ENCODE results near the gene KLHL18. TPM values are rescaled to one million over a fixed set of nuclear protein-coding genes. Genes with fewer than 3 reads are reported as not detected.
A peak's percentile ranks its signal among the peaks of the same experiment; 100 is the strongest.

KLHL18 gene
- total RNA-seq, 1 donor from 2014 or later, result 30.2 TPM

DNA sequence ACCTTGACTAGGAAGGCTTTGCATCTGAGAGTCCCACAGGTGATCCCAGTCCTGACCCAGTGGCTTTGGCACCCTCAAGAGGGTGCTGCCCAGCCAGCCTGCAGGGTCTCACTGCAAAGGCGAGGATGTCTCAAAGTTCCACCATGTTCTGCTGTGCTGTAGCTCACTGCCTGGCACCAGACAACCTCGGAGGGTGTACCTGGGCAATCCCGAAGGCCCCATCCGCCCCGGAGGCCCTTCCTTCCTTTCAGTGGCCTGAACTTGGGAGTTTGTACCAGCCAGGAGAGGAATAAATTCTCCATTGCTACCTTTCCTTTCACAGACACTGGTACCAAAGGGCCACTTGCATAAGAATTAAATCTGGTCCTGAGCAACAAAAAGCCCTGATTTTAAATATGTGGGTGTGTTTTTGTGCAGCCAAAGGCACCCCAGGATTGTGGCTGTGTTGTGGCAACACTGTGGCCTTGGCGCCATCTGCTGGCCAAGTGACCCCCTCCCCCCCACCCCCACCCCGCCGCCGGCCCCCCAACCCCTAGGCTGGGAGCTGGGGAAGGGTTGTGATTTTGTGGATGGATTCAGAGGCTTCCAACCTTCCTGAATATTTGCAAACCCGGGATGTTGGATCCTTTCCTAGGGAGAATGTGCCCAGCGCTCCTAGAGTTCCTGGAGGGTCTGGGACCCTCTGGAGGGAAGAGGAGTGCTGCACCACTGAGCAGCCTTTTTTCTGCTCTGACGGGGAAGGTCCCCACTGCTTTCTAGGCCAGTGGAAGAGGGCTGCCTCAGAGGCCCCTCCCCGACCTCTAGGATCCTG, 88.3 kb downstream of the KLHL18 start:
- intact Hi-C loops (cut with DNase I), result no loop called here
- Histone ChIP-seq H3K9me3 (no peaks in the 10 kb centered on the region), H3K4me1 (no peaks in the 10 kb centered on the region), H3K4me3 (no peak overlapping the region), H3K36me3 (no peaks in the 10 kb centered on the region), H3K27ac (no peak overlapping the region), H3K27me3 (ENCODE audit: low read depth) (no peaks in the 10 kb centered on the region)
- DNase-seq (no peak), ATAC-seq (peak; percentile 32 to 54)
- TF ChIP-seq, protein P1, sequence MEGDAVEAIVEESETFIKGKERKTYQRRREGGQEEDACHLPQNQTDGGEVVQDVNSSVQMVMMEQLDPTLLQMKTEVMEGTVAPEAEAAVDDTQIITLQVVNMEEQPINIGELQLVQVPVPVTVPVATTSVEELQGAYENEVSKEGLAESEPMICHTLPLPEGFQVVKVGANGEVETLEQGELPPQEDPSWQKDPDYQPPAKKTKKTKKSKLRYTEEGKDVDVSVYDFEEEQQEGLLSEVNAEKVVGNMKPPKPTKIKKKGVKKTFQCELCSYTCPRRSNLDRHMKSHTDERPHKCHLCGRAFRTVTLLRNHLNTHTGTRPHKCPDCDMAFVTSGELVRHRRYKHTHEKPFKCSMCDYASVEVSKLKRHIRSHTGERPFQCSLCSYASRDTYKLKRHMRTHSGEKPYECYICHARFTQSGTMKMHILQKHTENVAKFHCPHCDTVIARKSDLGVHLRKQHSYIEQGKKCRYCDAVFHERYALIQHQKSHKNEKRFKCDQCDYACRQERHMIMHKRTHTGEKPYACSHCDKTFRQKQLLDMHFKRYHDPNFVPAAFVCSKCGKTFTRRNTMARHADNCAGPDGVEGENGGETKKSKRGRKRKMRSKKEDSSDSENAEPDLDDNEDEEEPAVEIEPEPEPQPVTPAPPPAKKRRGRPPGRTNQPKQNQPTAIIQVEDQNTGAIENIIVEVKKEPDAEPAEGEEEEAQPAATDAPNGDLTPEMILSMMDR (IDR thresholded peaks at IDR 0.05), result peak; percentile 62

DNA sequence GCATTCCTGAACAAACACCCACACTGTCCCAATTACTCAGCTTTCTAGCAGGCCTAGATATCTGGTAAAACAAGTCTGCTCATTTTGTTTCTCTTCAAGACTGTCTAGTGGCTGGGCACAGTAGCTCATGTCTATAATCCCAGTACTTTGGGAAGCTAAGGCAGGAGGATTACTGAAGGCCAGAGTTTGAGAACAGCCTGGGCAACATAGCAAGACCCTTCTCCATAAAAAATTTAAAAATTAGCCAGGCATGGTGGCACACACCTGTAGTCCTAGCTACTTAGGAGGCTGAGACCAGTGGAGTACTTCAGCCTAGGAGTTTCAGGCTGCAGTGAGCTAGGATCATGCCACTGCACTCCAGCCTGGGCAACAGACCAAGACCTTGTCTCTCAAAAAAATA, 91.8 kb downstream of the KLHL18 start:
- peaks cover 14% of the 10 kb centered on the region for H3K4me1 ChIP-seq
- H3K27me3 ChIP-seq (ENCODE audit: low read depth), result no peaks in the 10 kb centered on the region
- ATAC-seq, result no peak
- H3K36me3 ChIP-seq, result no peaks in the 10 kb centered on the region
- DNase-seq, result no peak
- H3K4me3 ChIP-seq, result no peak overlapping the region
- no peak overlapping the region for H3K27ac ChIP-seq
- no peaks in the 10 kb centered on the region for H3K9me3 ChIP-seq
- TF ChIP-seq, protein P1 (IDR thresholded peaks at IDR 0.05), result no peak
- intact Hi-C loops (cut with DNase I), result no loop called here

DNA sequence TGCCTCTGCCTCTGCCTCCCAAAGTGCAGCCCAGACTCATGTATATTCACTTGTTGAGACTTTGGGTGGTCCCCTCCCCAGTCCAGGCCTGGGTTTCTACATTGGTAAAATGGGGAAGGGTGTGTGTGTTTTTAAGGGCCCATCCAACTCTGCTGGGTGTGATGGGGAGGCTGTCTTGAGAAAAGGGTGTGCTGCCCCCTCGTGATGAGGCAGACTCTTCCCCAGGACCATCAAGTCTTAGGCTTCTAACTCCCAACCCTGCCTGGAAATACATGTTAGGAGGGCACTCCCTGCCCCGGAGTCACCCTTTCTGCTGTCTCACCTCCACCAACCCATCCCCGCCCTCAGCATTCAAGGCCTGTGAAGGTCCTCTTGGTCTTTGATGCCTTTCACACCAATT, 93.6 kb downstream of the KLHL18 start:
- H3K36me3 ChIP-seq, result no peaks in the 10 kb centered on the region
- H3K4me3 ChIP-seq, result no peak overlapping the region
- DNase-seq (no peak), ATAC-seq (no peak)
- intact Hi-C loops (cut with DNase I), result no loop called here
- H3K4me1 ChIP-seq, result peaks cover 20% of the 10 kb centered on the region
- no peak overlapping the region for H3K27ac ChIP-seq
- TF ChIP-seq, protein P1 (IDR thresholded peaks at IDR 0.05), result no peak
- H3K9me3 ChIP-seq, result no peaks in the 10 kb centered on the region
- H3K27me3 ChIP-seq (ENCODE audit: low read depth), result no peaks in the 10 kb centered on the region

DNA sequence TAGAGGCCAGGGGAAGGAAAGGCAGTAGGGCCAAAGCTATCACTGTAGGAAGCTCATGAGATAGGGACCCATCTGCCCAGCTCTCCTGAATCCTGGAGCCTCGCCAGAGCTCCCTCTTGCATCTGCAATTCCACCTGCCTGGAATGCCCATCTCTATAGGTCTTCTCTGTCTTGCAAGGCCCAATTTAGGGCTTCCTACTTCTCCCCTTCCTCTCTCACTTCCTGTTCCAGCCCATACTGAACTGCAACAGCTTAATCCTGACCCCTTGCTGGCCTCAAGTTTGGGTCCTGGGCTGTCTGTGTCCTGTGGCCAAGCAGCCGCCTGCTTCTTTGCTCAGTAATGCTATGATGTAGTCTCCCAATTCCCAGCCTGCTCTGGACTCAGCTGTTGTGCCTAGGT, 94.4 kb downstream of the KLHL18 start:
- no peaks in the 10 kb centered on the region for H3K27me3 ChIP-seq (ENCODE audit: low read depth)
- no peaks in the 10 kb centered on the region for H3K36me3 ChIP-seq
- H3K27ac ChIP-seq, result no peak overlapping the region
- no peaks in the 10 kb centered on the region for H3K9me3 ChIP-seq
- H3K4me1 ChIP-seq, result peaks cover 26% of the 10 kb centered on the region
- H3K4me3 ChIP-seq, result no peak overlapping the region
- DNase-seq (no peak), ATAC-seq (no peak)
- intact Hi-C loops (cut with DNase I), result no loop called here
- TF ChIP-seq, protein P1 (IDR thresholded peaks at IDR 0.05), result no peak

DNA sequence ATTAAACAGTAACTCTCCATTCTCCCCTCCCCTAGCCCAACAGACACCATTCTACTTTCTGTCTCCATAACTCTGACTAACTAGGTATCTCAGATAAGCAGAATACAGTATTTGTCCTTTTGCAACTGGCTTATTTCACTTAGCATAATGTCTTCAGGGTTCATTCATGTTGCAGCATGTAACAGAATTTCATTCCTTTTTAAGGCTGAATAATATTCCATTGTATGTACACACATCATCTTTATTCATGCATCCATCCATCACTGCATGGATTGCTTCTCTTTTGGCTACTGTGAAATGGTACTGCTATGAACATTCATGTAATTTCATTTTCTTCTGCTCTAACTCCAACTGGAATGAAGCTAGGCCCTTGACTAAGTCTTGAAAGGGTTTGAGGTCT, 96.1 kb downstream of the KLHL18 start:
- Histone ChIP-seq H3K27me3 (ENCODE audit: low read depth) (no peaks in the 10 kb centered on the region), H3K4me1 (peaks cover 37% of the 10 kb centered on the region), H3K4me3 (no peak overlapping the region), H3K9me3 (no peaks in the 10 kb centered on the region), H3K27ac (no peak overlapping the region), H3K36me3 (no peaks in the 10 kb centered on the region)
- TF ChIP-seq, protein P1 (IDR thresholded peaks at IDR 0.05), result no peak
- DNase-seq (no peak), ATAC-seq (no peak)
- intact Hi-C loops (cut with DNase I), result no loop called here
